ENCODE measurements around the gene COL24A1.
"Not testable (repeated sequence)": the region's sequence is repeated elsewhere in the genome, so short reads cannot be mapped to it uniquely, and the experiment has no call there.

COL24A1 gene

DNA sequence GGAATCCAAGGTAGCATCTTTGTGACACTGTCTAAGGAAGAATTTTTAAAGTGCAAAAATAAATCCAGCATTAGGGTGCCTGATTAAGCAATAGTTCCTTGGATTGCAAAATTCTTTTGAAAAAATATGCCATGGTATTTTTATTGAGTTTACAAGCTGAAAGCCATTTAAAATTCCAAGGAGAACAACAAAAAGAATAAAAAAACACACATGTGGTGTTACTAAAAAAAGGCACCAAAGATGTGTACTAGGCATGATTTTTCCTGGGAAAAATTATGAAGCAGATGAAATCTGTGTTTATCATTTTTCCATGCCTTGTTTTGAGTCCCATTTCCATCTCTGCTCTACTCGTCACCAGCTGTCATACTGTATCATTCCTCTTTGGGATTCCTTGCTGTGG lies 291.4 kb downstream of the COL24A1 start:
- no peaks in the 10 kb centered on the region for H3K79me2 ChIP-seq
- no peaks in the 10 kb centered on the region for H3K36me3 ChIP-seq (ENCODE audit: control insufficient read depth, insufficient read depth, low read length)
- no peaks in the 10 kb centered on the region for H3K27me3 ChIP-seq (ENCODE audit: control insufficient read depth, insufficient read depth, low read length)
- H3K4me2 ChIP-seq (ENCODE audit: low read length) = no peak overlapping the region
- H3K9ac ChIP-seq = no peak overlapping the region
- no peak overlapping the region for H3K27ac ChIP-seq
- TF ChIP-seq, protein P1, sequence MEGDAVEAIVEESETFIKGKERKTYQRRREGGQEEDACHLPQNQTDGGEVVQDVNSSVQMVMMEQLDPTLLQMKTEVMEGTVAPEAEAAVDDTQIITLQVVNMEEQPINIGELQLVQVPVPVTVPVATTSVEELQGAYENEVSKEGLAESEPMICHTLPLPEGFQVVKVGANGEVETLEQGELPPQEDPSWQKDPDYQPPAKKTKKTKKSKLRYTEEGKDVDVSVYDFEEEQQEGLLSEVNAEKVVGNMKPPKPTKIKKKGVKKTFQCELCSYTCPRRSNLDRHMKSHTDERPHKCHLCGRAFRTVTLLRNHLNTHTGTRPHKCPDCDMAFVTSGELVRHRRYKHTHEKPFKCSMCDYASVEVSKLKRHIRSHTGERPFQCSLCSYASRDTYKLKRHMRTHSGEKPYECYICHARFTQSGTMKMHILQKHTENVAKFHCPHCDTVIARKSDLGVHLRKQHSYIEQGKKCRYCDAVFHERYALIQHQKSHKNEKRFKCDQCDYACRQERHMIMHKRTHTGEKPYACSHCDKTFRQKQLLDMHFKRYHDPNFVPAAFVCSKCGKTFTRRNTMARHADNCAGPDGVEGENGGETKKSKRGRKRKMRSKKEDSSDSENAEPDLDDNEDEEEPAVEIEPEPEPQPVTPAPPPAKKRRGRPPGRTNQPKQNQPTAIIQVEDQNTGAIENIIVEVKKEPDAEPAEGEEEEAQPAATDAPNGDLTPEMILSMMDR (IDR thresholded peaks at IDR 0.05) = no peak
- no peaks in the 10 kb centered on the region for H3K9me3 ChIP-seq (ENCODE audit: control insufficient read depth, low read length)
- H3K4me3 ChIP-seq (ENCODE audit: low read depth, low read length) = no peak overlapping the region
- H3K4me1 ChIP-seq = no peaks in the 10 kb centered on the region
- H2AFZ ChIP-seq = no peak overlapping the region

DNA sequence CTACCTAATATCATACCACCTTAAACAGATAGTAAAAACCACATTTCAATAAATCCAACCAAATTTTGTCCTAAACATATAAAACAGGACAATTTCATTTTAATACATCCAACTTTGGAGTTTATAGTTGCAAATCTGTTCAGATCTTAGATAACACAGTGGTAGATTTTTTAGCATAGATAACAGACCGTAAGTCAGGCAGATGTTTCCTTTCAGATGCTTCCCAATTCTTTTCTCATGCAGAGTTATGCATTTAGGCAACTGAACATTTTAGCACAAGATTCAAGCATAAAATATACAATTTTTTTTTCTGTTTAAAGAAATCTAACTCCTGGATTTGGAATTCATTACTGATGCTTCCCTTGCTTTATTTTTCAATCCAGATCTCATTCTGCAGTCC lies 291.8 kb downstream of the COL24A1 start:
- no peak overlapping the region for H3K4me2 ChIP-seq (ENCODE audit: low read length)
- no peaks in the 10 kb centered on the region for H3K27me3 ChIP-seq (ENCODE audit: control insufficient read depth, insufficient read depth, low read length)
- H3K9me3 ChIP-seq (ENCODE audit: control insufficient read depth, low read length) = no peaks in the 10 kb centered on the region
- no peak overlapping the region for H3K9ac ChIP-seq
- H3K4me3 ChIP-seq (ENCODE audit: low read depth, low read length) = no peak overlapping the region
- no peaks in the 10 kb centered on the region for H3K36me3 ChIP-seq (ENCODE audit: control insufficient read depth, insufficient read depth, low read length)
- no peak overlapping the region for H2AFZ ChIP-seq
- TF ChIP-seq, protein P1 (IDR thresholded peaks at IDR 0.05) = no peak
- no peak overlapping the region for H3K27ac ChIP-seq
- no peaks in the 10 kb centered on the region for H3K4me1 ChIP-seq
- H3K79me2 ChIP-seq = no peaks in the 10 kb centered on the region

DNA sequence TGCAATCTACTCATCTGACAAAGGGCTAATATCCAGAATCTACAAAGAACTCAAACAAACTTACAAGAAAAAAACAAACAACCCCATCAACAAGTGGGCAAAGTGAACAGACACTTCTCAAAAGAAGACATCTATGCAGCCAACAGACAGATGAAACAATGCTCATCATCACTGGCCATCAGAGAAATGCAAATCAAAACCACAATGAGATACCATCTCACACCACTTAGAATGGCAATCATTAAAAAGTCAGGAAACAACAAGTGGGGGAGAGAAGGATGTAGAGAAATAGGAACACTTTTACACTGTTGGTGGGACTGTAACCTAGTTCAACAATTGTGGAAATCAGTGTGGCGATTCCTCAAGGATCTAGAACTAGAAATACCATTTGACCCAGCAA lies 292.9 kb downstream of the COL24A1 start:
- H3K36me3 ChIP-seq (ENCODE audit: control insufficient read depth, insufficient read depth, low read length); H3K27me3 ChIP-seq (ENCODE audit: control insufficient read depth, insufficient read depth, low read length); H3K79me2 ChIP-seq: not testable (repeated sequence)

DNA sequence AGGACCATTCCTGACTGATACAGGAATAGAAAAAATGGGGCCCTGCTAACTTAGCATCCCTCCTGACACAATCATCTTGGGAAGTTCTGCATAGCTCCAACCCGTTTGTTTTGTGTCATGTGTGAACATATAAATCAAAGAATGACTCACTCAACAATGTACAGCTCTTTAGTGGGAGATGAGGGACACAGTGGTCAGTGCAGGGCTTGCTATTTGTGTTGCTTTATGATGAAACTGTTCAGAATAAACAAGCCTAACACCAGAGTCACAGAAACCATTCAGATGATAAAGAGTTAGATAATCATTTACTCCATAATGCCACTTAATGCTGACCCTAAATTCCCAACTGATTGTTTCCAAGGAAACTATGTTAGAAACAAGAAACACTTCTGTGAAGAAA lies 294.1 kb downstream of the COL24A1 start:
- Histone ChIP-seq H3K4me2 (ENCODE audit: low read length) (no peak overlapping the region), H3K9ac (no peak overlapping the region), H3K36me3 (ENCODE audit: control insufficient read depth, insufficient read depth, low read length) (no peaks in the 10 kb centered on the region), H3K27me3 (ENCODE audit: control insufficient read depth, insufficient read depth, low read length) (no peaks in the 10 kb centered on the region), H3K79me2 (no peaks in the 10 kb centered on the region), H3K4me3 (ENCODE audit: low read depth, low read length) (no peak overlapping the region), H3K27ac (no peak overlapping the region), H3K9me3 (ENCODE audit: control insufficient read depth, low read length) (no peaks in the 10 kb centered on the region), H3K4me1 (no peaks in the 10 kb centered on the region), H2AFZ (no peak overlapping the region)
- TF ChIP-seq, protein P1 (IDR thresholded peaks at IDR 0.05) = no peak

More for the DNA sequence above, 292.9 kb downstream of the COL24A1 start:
- H3K4me3 ChIP-seq (ENCODE audit: low read depth, low read length); H2AFZ ChIP-seq; H3K27ac ChIP-seq; H3K9me3 ChIP-seq (ENCODE audit: control insufficient read depth, low read length); H3K9ac ChIP-seq; H3K4me1 ChIP-seq; H3K4me2 ChIP-seq (ENCODE audit: low read length): not testable (repeated sequence)

DNA sequence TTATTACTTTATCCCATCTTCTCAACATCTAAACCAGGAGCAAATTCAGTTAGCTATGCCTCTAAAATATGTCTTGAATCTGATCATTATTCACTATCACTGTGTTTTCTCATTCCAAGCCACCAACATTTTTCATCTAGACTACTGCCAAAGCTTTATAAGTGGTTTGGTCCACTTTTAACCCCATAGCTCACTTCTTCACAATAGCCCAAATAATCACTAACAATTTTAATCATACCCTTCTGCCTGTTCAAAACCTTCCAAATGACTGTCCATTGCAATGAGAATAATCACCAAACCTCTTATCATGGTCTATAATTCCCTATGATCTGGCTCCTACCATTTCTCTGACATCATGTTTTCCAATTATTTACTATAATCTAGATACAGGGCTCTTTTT lies 298.6 kb downstream of the COL24A1 start:
- Histone ChIP-seq H3K9me3 (ENCODE audit: control insufficient read depth, low read length) (no peaks in the 10 kb centered on the region), H3K4me3 (ENCODE audit: low read depth, low read length) (no peak overlapping the region), H3K27ac (no peak overlapping the region), H3K36me3 (ENCODE audit: control insufficient read depth, insufficient read depth, low read length) (no peaks in the 10 kb centered on the region), H3K79me2 (no peaks in the 10 kb centered on the region), H3K27me3 (ENCODE audit: control insufficient read depth, insufficient read depth, low read length) (no peaks in the 10 kb centered on the region), H3K4me1 (no peaks in the 10 kb centered on the region), H2AFZ (no peak overlapping the region), H3K9ac (no peak overlapping the region), H3K4me2 (ENCODE audit: low read length) (no peak overlapping the region)
- TF ChIP-seq, protein P1 (IDR thresholded peaks at IDR 0.05) = no peak
